Naive thymus-derived CD4-positive, alpha-beta T cell (primary cell): ENCODE measurements around the gene AGMO. TPM values are rescaled to one million over a fixed set of nuclear protein-coding genes. Genes with fewer than 3 reads are reported as not detected.

Source experiments
- ATAC-seq: fragments of 150-1000 bp; cut with Tn5 transposase; 2 replicates; pipeline ENCODE4 v1.10.0; 2021; ENCODE audit warnings: mild to moderate bottlenecking, moderate library complexity
- CTCF ChIA-PET: fragments of 350-600 bp; sonication (Branson Sonifier 250); formaldehyde crosslinking; loops from one replicate; lab custom pipeline; 2021; ENCODE audit warnings: antibody characterized with exemption; lab: Charles Lee
- POLR2A ChIA-PET: fragments of 350-600 bp; sonication (Branson Sonifier 250); formaldehyde crosslinking; loops from one replicate; lab custom pipeline; 2021; ENCODE audit warnings: antibody characterized with exemption, inconsistent platforms; lab: Charles Lee
- DNase-seq, 9 donors: peaks; one replicate each; pipeline versions ENCODE4 v3.0.0 to v3.0.0-alpha.2; 2020 to 2022; ENCODE audit warnings: mixed read lengths in 1 of 9
- H3K27ac ChIP-seq: one replicate; pipeline ENCODE4 v1.7.0; 2013; ENCODE audit warnings: mild to moderate bottlenecking, low read depth, low read length, moderate library complexity
- H3K27me3 ChIP-seq, 2 donors: one replicate each; pipeline ENCODE4 v1.7.0; 2013; ENCODE audit warnings: low read length in 2 of 2, mild to moderate bottlenecking in 2 of 2, moderate library complexity in 2 of 2; ENCODE audit not compliant: control insufficient read depth in 2 of 2, insufficient read depth in 2 of 2
- H3K36me3 ChIP-seq, 3 experiments: 1 replicate in 2 of 3; 2 replicates in 1 of 3; pipeline ENCODE4 v1.7.0; 2013; ENCODE audit warnings: low read length in 3 of 3, mild to moderate bottlenecking in 3 of 3, moderate library complexity in 1 of 3; ENCODE audit not compliant: insufficient read depth in 3 of 3, control insufficient read depth in 2 of 3
- H3K4me1 ChIP-seq, 2 donors: one replicate each; pipeline ENCODE4 v1.7.0; 2013; ENCODE audit warnings: low read length in 2 of 2, mild to moderate bottlenecking in 2 of 2, moderate library complexity in 1 of 2; ENCODE audit not compliant: control insufficient read depth in 2 of 2, insufficient read depth in 2 of 2
- H3K4me3 ChIP-seq: 2 replicates; pipeline ENCODE4 v1.7.0; 2013; ENCODE audit warnings: mild to moderate bottlenecking, low read length
- H3K9me3 ChIP-seq, 3 experiments: 1 replicate in 2 of 3; 2 replicates in 1 of 3; pipeline ENCODE4 v1.7.0; 2013; ENCODE audit warnings: low read length in 3 of 3; ENCODE audit not compliant: control insufficient read depth in 2 of 3
- H3K27ac Mint-ChIP-seq, 9 donors: one replicate each; pipeline ENCODE4 v1.8.0; 2020 to 2022; ENCODE audit warnings: mixed read lengths in 9 of 9, mild to moderate bottlenecking in 8 of 9, moderate library complexity in 5 of 9, inconsistent platforms in 2 of 9
- H3K27me3 Mint-ChIP-seq, 5 donors: one replicate each; pipeline ENCODE4 v1.8.0; 2021 to 2022; ENCODE audit warnings: mixed read lengths in 5 of 5, mild to moderate bottlenecking in 1 of 5
- H3K36me3 Mint-ChIP-seq, 5 donors: one replicate each; pipeline ENCODE4 v1.8.0; 2020 to 2022; ENCODE audit warnings: mixed read lengths in 5 of 5, mild to moderate bottlenecking in 3 of 5, inconsistent platforms in 1 of 5
- H3K4me1 Mint-ChIP-seq, 7 donors: one replicate each; pipeline ENCODE4 v1.8.0; 2020 to 2022; ENCODE audit warnings: mixed read lengths in 7 of 7, mild to moderate bottlenecking in 3 of 7, inconsistent platforms in 1 of 7
- H3K4me3 Mint-ChIP-seq, 10 donors: one replicate each; pipeline ENCODE4 v1.8.0; 2020 to 2022; ENCODE audit warnings: mild to moderate bottlenecking in 10 of 10, mixed read lengths in 10 of 10, moderate library complexity in 6 of 10, inconsistent platforms in 2 of 10
- H3K9me3 Mint-ChIP-seq, 11 donors: one replicate each; pipeline ENCODE4 v1.8.0; 2020 to 2022; ENCODE audit warnings: mixed read lengths in 11 of 11, mild to moderate bottlenecking in 4 of 11, inconsistent platforms in 1 of 11, moderate library complexity in 1 of 11
- intact Hi-C, 2 donors: fragments of 100-400 bp; cut with micrococcal nuclease; formaldehyde crosslinking; loops; one replicate each; pipeline ENCODE4 v1.15.1; 2023
- polyA plus RNA-seq, 2 donors: library from polyadenylated mRNA; unstranded; fragments of 300-500 nt; fragmentation: Illumina TruSeq; gene quantifications; one replicate each; pipeline ENCODE4 v1.2.3, GENCODE V29; 2021
- total RNA-seq, 6 experiments: library from RNA in 5 of 6; stranded (reverse) in 5 of 6; gene quantifications; 1 replicate in 5 of 6; 2 replicates in 1 of 6; pipeline ENCODE4 v1.2.3 and lab custom pipeline; 2021 to 2026

The AGMO gene
- total and polyA plus RNA-seq, 7 experiments from 2014 or later, result not detected

- Mint-ChIP-seq H3K4me1 (no peaks in the 10 kb centered on the region), H3K9me3 (peaks cover 5 to 33% (median 16%) of the 10 kb centered on the region in 11 donors), H3K36me3 (peaks cover 0 to 7% (median 0%) of the 10 kb centered on the region in 5 donors), H3K27ac (no peak overlapping the region), H3K4me3 (no peak overlapping the region), H3K27me3 (no peaks in the 10 kb centered on the region)
- ChIA-PET POLR2A (no interaction called here), CTCF (no interaction called here)
- Histone ChIP-seq H3K36me3 (no peaks in the 10 kb centered on the region), H3K27ac (no peak overlapping the region), H3K4me1 (no peaks in the 10 kb centered on the region), H3K9me3 (no peaks in the 10 kb centered on the region), H3K27me3 (no peaks in the 10 kb centered on the region), H3K4me3 (no peak overlapping the region)
- DNase-seq (no peak), ATAC-seq (no peak)
- intact Hi-C loops, result no loop called here
These were observed 277.4 kb downstream of the AGMO start for GRCh38 chr7:15284396-15284795.

GRCh38 chr7:15280078-15280733, 281.6 kb downstream of the AGMO start:
- no peaks in the 10 kb centered on the region for H3K4me1 ChIP-seq
- Mint-ChIP-seq H3K4me1 (no peaks in the 10 kb centered on the region), H3K27ac (no peak overlapping the region), H3K4me3 (no peak overlapping the region), H3K36me3 (peaks cover 0 to 7% (median 0%) of the 10 kb centered on the region in 5 donors), H3K9me3 (peaks cover 8 to 63% (median 23%) of the 10 kb centered on the region in 11 donors), H3K27me3 (no peaks in the 10 kb centered on the region)
- H3K4me3 ChIP-seq, result no peak overlapping the region
- ATAC-seq (no peak), DNase-seq (no peak)
- no peaks in the 10 kb centered on the region for H3K36me3 ChIP-seq
- intact Hi-C loops, result no loop called here
- no peak overlapping the region for H3K27ac ChIP-seq
- H3K27me3 ChIP-seq, result no peaks in the 10 kb centered on the region
- ChIA-PET POLR2A (no interaction called here), CTCF (no interaction called here)
- H3K9me3 ChIP-seq, result peaks cover 0 to 16% (median 0%) of the 10 kb centered on the region in 3 experiments

DNA sequence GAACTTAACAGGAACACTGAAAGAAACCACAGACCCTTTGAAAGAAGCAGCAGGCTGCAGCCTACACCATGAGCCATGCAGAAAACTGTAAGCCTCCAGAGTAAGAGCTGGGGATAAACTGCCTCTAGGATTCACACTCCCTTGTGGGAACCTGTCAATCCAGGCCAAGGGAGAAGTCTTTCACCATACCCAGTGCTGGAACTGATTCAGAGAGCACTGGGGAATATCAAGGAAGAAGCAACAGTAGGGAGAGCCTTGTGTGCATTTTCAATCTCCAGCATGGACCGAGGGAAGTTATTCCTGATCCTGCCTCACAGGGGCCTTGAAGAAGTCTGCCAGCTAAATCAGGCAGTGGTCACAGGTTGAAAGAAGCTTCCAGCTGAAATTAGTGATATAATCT, 282.2 kb downstream of the AGMO start:
- ChIA-PET CTCF (no interaction called here), POLR2A (no interaction called here)
- Histone ChIP-seq H3K36me3 (no peaks in the 10 kb centered on the region), H3K4me1 (no peaks in the 10 kb centered on the region), H3K27me3 (no peaks in the 10 kb centered on the region), H3K27ac (no peak overlapping the region), H3K9me3 (peaks cover 0 to 16% (median 0%) of the 10 kb centered on the region in 3 experiments), H3K4me3 (no peak overlapping the region)
- Mint-ChIP-seq H3K4me1 (no peaks in the 10 kb centered on the region), H3K27ac (no peak overlapping the region), H3K36me3 (peaks cover 0 to 7% (median 0%) of the 10 kb centered on the region in 5 donors), H3K9me3 (peaks cover 8 to 66% (median 23%) of the 10 kb centered on the region in 11 donors), H3K4me3 (no peak overlapping the region), H3K27me3 (no peaks in the 10 kb centered on the region)
- DNase-seq (no peak), ATAC-seq (no peak)
- intact Hi-C loops, result no loop called here

DNA sequence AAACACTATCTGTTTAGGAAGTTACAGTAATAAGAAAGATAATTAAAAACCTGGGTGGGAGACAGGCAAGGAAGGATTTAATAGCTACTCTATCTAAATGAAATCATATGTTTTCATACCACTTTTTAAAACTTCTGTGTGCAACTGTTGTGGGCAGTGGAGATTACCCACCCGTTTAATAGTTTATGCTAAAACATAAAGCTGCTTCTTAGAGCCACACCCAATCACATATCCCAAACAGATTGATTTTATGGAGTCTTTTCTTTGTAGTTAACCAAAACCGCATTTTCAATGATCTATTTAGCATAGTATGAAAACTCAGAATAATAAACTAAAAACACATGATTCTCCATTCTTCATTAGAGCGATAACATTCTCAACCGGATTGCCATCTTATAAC, 304.1 kb downstream of the AGMO start:
- no peak overlapping the region for H3K27ac ChIP-seq
- POLR2A ChIA-PET, result no interaction called here
- Mint-ChIP-seq H3K4me3 (no peak overlapping the region), H3K4me1 (no peaks in the 10 kb centered on the region), H3K27ac (no peak overlapping the region), H3K36me3 (peaks cover 0 to 4% (median 0%) of the 10 kb centered on the region in 5 donors), H3K27me3 (no peaks in the 10 kb centered on the region), H3K9me3 (peaks cover 5 to 41% (median 17%) of the 10 kb centered on the region in 11 donors)
- H3K9me3 ChIP-seq, result no peaks in the 10 kb centered on the region
- H3K4me3 ChIP-seq, result no peak overlapping the region
- DNase-seq (no peak), ATAC-seq (no peak)
- H3K36me3 ChIP-seq, result no peaks in the 10 kb centered on the region
- H3K4me1 ChIP-seq, result no peaks in the 10 kb centered on the region
- CTCF ChIA-PET, result no interaction called here
- H3K27me3 ChIP-seq, result no peaks in the 10 kb centered on the region
- intact Hi-C loops, result no loop called here

DNA sequence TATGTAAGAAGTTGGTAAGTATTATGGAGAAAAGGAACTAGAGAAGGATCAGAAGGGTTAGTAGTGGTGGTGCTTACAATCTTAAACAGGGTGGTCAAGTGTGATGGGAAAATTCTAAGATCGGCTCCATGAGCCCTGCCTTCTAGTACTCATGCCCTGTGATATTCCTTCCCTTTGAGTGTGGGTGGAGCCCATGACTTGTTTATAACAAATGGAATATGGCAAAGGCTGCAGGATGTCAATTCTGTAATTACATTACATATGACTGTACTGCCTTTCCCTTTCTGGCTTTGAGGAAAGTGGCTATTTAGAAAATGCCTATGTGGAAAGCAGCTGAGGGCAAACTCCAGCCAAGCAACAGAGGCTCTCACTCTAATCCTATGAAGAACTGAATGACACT, 309.6 kb downstream of the AGMO start:
- no peak overlapping the region for H3K4me3 ChIP-seq
- H3K9me3 ChIP-seq, result no peaks in the 10 kb centered on the region
- Mint-ChIP-seq H3K36me3 (no peaks in the 10 kb centered on the region), H3K27me3 (no peaks in the 10 kb centered on the region), H3K9me3 (peaks cover 0 to 40% (median 9%) of the 10 kb centered on the region in 11 donors), H3K4me1 (no peaks in the 10 kb centered on the region), H3K27ac (no peak overlapping the region), H3K4me3 (no peak overlapping the region)
- CTCF ChIA-PET, result no interaction called here
- ATAC-seq (no peak), DNase-seq (no peak)
- no peaks in the 10 kb centered on the region for H3K4me1 ChIP-seq
- no peak overlapping the region for H3K27ac ChIP-seq
- H3K36me3 ChIP-seq, result no peaks in the 10 kb centered on the region
- intact Hi-C loops, result no loop called here
- no peaks in the 10 kb centered on the region for H3K27me3 ChIP-seq
- POLR2A ChIA-PET, result no interaction called here

DNA sequence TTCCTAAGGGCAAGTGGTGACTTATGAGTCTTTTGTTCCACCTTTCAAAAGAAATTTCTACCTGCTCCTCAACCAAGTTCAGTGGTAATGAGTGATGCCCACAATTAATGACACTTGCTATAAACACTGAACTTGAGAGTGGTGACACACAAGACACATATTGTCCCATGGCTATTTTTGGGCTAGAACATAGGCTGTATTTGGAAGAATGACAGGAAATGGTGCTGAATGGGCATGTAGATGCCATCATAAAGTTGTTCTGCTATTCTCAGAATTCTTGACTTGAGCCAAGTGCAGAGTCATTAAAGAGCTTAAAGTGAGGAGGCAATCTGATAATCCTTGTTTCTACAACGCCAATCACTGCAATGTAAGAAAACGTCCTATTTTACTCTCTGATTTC, 313.3 kb downstream of the AGMO start:
- intact Hi-C loops, result no loop called here
- ATAC-seq (no peak), DNase-seq (no peak)
- ChIA-PET POLR2A (no interaction called here), CTCF (no interaction called here)
- Mint-ChIP-seq H3K27me3 (no peaks in the 10 kb centered on the region), H3K36me3 (no peaks in the 10 kb centered on the region), H3K27ac (no peak overlapping the region), H3K4me1 (no peaks in the 10 kb centered on the region), H3K4me3 (no peak overlapping the region), H3K9me3 (peaks cover 0 to 28% (median 3%) of the 10 kb centered on the region in 11 donors)
- no peak overlapping the region for H3K4me3 ChIP-seq
- H3K4me1 ChIP-seq, result no peaks in the 10 kb centered on the region
- H3K27me3 ChIP-seq, result no peaks in the 10 kb centered on the region
- H3K27ac ChIP-seq, result no peak overlapping the region
- no peaks in the 10 kb centered on the region for H3K36me3 ChIP-seq
- H3K9me3 ChIP-seq, result no peaks in the 10 kb centered on the region

DNA sequence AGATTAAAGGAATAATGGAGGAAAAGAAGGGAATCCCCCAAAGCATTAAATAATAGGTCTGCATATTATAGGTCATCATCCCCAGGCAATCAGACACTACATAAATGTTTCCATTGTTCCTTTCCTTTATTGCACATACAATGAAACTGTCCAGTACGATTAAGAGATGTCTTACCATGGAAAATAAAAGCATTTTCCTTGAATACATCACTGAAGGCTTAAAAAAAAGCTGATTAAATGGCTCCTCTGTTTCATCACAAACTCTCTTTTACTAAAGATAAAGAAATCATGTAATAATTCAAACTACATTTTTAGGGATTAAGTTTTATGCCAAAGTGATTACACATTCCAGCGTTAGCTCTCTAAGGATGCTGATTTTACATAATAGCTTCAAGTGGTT, 316.0 kb downstream of the AGMO start:
- no peak overlapping the region for H3K27ac ChIP-seq
- POLR2A ChIA-PET, result no interaction called here
- H3K9me3 Mint-ChIP-seq, result peaks cover 0 to 22% (median 3%) of the 10 kb centered on the region in 11 donors

More for the DNA sequence above, 316.0 kb downstream of the AGMO start:
- Histone ChIP-seq H3K27me3 (no peaks in the 10 kb centered on the region), H3K9me3 (no peaks in the 10 kb centered on the region), H3K4me3 (no peak overlapping the region), H3K36me3 (no peaks in the 10 kb centered on the region), H3K4me1 (no peaks in the 10 kb centered on the region)
- intact Hi-C loops, result no loop called here
- no peaks in the 10 kb centered on the region for H3K36me3 Mint-ChIP-seq
- no peaks in the 10 kb centered on the region for H3K4me1 Mint-ChIP-seq
- CTCF ChIA-PET, result no interaction called here
- DNase-seq (no peak), ATAC-seq (no peak)
- H3K27ac Mint-ChIP-seq, result no peak overlapping the region
- H3K27me3 Mint-ChIP-seq, result no peaks in the 10 kb centered on the region
- no peak overlapping the region for H3K4me3 Mint-ChIP-seq
